Keratinocyte (primary cell): ENCODE data around the gene CBY1.

Experiments used
- CTCF ChIP-seq, 3 experiments: IDR thresholded peaks in 1 of 3; conservative IDR thresholded peaks in 1 of 3; optimal IDR thresholded peaks in 1 of 3; 2 replicates in 2 of 3; 3 replicates in 1 of 3; pipeline versions ENCODE3 to v1.5.1; 2011; ENCODE audit warnings: low read length in 3 of 3, mild to moderate bottlenecking in 3 of 3, moderate library complexity in 2 of 3, control low read depth in 1 of 3, inconsistent platforms in 1 of 3; ENCODE audit not compliant: insufficient read depth in 2 of 3; ENCODE audit errors: extremely low read depth in 1 of 3
- EZH2 ChIP-seq: IDR thresholded peaks from one replicate; pipeline ENCODE4 v1.6.1; 2012; ENCODE audit warnings: inconsistent platforms, mild to moderate bottlenecking, low read length, moderate library complexity

GRCh38 chr22:38698407-38699094, 42.1 kb downstream of the CBY1 start:
- TF ChIP-seq EZH2 (no peak), CTCF (optimal IDR thresholded peaks at IDR 0.05 in 1 of 3, IDR thresholded peaks at IDR 0.05 in 1 of 3, conservative IDR thresholded peaks at IDR 0.05 in 1 of 3; ENCODE audit: extremely low read depth in 1 of 3, insufficient read depth in 2 of 3, low read length in 3 of 3) (no peak)
